HG03196 (cell line): ENCODE results near the gene LATS1.
"Not testable (repeated sequence)": the region's sequence is repeated elsewhere in the genome, so short reads cannot be mapped to it uniquely, and the experiment has no call there.

Experiments
- ATAC-seq: cut with Tn5 transposase; IDR thresholded peaks from one replicate; pipeline ENCODE4 v1.9.1; 2021; ENCODE audit not compliant: unreplicated experiment

Gene LATS1

GRCh38 chr6:149729824-149730223 is 11.9 kb upstream of the LATS1 start:
- ATAC-seq: no peak

- no peak for ATAC-seq
These were observed 10.8 kb upstream of the LATS1 start for GRCh38 chr6:149728499-149729234.

DNA sequence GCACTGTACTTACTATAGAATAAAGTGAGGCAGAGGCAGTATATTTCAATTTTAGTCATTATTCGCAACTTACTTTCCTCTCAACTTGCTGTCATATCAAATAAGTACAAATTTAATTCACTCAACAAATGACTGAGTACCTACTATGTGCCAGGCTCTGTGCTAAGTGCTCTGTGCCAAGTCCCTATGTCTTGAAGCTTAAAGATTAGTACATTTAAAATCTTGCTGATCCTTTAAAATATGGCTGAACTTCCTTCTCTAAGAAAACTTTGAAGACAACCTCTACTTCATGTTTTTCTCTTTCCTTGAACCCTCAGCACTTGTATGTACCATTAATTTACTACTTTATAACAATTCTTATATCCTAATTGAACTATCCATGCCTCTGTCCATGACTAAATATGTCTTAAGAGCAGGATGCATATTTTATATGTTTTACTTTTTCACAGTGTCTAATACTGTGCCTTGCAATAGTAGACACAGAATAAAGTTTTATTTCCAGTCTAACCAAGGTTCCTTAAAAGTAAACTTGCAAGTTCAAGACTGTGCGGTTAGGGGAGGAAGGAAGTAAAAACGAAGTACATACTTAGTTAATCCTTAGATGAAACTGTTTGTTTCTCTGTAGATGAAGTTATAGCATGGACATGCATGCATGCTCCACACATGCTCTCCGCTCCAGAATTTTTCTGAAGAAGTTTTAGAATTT is 10.0 kb upstream of the LATS1 start:
- no peak for ATAC-seq

DNA sequence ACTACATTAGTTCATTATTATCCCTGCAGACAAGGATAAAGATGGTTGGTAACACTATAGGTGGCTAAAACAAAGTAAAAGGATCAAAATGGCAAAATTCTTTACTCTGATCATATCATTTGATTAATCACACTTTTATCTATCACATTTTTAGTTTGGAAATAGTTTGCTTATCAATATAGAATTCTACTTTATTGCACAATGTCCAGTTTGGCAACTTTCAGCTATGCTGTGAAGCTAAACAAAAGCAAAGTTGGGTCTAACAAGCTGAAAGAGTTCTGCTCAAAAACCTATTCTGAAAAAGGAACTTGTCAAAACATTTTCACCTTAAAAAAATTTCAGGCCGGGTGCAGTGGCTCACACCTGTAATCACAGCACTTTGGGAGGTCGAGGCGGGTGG is 7.9 kb upstream of the LATS1 start:
- ATAC-seq: no peak

GRCh38 chr6:149723771-149724417 is 6.0 kb upstream of the LATS1 start:
- no peak for ATAC-seq

DNA sequence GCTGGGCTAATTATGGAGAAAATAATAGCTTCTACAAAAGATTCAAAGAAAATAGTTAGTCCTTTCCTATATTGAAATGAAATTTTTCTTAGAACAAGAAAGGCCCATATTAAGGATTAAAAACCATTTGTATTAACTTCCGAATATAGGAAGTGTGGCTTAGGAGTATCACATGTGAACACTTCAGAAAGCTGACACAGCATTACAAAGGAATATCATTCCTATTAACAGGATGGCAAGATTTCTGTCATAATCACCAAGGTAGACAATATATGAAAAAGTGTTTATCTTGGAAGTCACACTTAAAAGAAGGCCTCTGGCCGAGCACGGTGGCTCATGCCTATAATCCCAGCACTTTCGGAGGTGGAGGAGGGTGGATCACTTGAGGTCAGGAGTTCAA is 5.4 kb upstream of the LATS1 start:
- no peak for ATAC-seq

- ATAC-seq: no peak
These were observed 1.6 kb upstream of the LATS1 start for GRCh38 chr6:149719531-149719930.

- no peak for ATAC-seq
These were observed 680 bp downstream of the LATS1 start for GRCh38 chr6:149717255-149717587.

DNA sequence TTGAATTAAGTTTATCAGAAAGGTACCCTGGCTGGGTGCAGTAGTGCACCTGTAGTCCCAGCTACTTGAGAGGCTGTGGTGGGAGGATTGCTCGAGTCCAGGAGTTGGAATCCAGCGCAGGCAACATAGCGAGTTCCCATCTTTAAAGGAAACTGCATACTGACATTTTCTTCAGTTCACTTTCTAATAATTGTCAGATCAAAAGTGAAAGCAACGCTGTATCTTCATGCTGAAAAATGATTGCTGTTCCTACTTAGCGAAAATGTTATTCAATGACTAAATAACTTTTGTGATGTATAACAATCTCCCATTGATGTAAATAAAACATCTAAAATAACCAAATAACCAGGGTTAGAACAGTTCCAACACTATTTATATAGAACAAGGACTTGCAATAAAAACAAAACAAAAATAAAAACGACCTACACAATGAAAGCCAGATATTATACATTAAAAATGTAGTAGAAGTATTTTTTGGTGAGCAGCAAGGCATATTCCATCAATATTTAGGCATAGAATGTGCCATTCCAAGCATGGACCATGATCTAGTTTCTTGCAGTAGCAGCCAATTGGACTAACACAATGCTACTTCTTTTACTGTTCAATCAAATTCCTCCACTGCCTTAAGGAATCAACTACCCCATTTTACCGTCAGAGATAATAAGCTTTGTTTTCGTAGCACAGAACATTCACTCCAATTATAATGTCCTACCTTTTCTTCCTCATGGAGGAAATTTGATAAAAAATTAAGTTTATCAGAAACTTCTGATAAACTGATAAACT is 1.5 kb downstream of the LATS1 start:
- ATAC-seq: no peak

DNA sequence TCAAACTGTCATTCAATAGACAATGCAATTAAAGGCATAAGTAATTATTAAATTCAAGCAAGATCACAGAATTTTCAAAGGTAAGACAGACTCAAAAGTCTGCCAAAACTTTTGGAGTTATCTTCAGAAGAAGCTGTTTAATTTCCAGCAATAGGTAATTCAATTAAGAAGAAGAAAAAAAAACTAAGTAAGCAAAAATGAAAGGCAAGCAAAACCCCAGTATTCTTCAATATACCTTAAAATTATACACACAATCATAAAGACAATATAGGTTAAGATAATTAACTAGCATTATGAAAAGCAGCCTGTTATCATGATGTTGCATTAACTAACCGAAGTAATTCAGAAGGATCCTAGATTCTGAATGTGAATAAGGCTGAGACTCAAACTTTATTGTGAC is 3.5 kb downstream of the LATS1 start:
- no peak for ATAC-seq

DNA sequence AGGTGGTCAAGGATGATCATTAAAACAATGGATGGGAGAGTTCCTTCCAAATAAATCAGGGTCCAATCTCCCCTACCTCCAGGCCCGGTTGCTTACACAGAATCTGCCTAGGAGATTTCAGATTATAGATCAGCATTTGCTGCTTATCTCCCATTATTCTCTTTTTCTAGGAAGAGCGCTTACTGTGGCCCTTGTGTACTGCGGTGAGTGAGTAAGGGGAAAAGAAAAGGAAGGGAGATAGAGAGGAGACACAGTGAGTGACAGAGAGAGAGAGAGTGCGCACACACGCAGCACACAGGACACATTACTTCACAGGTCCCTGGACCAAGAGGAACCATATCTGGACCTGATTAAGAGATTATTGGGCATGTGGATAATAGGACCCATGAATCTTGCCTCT is 6.2 kb downstream of the LATS1 start:
- ATAC-seq: no peak

- ATAC-seq: no peak
These were observed 16.2 kb downstream of the LATS1 start for GRCh38 chr6:149701714-149702113.

GRCh38 chr6:149699150-149699549 is 18.8 kb downstream of the LATS1 start:
- ATAC-seq: no peak

DNA sequence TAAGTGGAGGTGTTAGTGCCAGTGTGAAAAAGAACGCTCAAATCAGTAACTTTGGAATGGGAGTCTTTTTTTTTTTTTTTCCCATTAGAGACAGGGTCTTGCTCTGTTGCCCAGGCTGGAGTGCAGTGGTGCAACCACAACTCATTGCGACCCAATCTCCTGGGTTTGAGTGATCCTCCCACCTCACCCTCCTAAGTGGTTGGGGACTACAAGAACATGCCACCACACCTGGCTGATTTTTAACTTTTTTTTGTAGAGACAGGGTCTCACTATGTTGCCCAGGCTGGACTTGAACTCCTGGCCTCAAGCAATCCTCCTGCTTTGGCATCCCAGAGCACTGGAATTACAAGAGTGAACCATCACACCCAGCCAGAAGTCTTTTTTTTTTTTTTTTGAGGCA is 19.7 kb downstream of the LATS1 start:
- no peak for ATAC-seq

- ATAC-seq: no peak
These were observed 21.0 kb downstream of the LATS1 start for GRCh38 chr6:149696901-149697300.

DNA sequence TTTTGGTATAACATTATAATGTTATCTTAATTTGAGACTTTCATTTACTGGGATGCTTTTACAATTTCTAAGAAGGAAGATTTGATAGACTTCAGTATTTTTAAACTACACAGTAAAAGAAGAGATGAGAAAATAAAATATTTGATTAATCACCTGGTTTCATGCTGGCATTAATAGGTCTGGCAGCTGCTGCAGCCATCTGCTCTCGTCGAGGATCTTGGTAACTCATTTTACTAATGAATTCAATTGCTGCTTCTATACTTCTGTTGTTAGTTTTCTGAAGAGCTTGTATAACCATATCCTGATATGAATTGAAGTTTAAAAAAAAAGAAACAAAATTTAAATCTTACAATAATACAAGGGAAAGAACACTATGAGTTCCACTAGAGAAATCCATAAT is 23.0 kb downstream of the LATS1 start:
- ATAC-seq: no peak

GRCh38 chr6:149691201-149691600 is 26.7 kb downstream of the LATS1 start:
- ATAC-seq: no peak

- no peak for ATAC-seq
These were observed 31.7 kb downstream of the LATS1 start for GRCh38 chr6:149686230-149686629.

- no peak for ATAC-seq
These were observed 34.5 kb downstream of the LATS1 start for GRCh38 chr6:149683256-149683859.

- not testable (repeated sequence) for ATAC-seq
These were observed 36.1 kb downstream of the LATS1 start for GRCh38 chr6:149681845-149682244.

DNA sequence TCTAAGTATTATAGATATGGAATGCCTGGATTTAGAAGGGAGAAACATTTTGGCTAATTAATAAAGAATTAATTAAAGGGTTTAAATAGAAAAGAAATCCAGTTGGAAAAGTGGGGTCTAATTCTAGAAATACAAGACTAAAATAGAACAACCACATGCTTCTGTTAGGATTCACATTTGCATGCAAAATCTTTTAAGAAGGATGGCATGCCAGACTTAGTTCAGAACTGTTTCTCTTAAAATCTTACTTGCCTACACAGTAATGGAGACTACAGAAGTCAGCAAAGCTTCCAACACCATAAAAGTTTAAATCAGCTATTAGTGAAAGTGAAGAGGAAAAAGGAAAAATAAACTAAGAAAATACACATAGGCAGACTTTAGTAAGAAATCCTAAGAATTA is 36.7 kb downstream of the LATS1 start:
- ATAC-seq: no peak
